ENCODE measurements around the gene MYLK4.

- TF ChIP-seq GATA1 (IDR thresholded peaks at IDR 0.05; ENCODE audit: low read depth, low read length) (no peak), POLR2A (IDR thresholded peaks at IDR 0.05; ENCODE audit: low read length) (no peak)
Observed at GRCh38 chr6:2680264-2680922, 70.3 kb downstream of the MYLK4 start.
